NCI-H2107 treated with DMSO at 0.1 percent for 48 hours (cell line): ENCODE results near the gene ZFP92.
A peak's percentile ranks its signal among the peaks of the same experiment; 100 is the strongest.

Source experiments
- DNase-seq: peaks from one replicate; lab custom pipeline; 2025; ENCODE audit not compliant: unreplicated experiment; lab: John Stamatoyannopoulos, UW

ZFP92 gene

DNA sequence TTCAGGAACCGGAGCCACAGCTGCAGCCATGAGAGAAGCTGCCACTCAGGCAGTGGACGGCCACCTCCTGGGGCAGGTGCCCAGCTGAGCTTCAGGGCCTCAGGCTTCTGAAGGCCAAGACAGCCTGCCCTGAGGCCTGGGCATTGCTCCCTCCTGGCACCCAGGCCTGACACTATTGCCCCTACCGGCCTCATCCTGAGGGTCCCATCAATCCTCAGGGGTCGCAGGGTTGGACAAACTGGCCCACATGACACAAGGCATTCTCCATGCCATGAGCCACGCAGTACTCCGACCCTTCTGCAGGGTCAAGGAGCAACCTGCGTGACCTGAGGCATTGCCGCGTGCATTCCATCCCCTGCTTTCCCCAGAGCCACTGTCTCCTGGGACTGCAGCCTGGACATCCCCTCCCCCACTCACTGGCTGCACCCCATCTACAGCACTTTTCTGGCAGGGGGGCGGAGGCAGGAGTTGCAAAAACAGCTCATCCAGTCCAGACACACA, 3.0 kb upstream of the ZFP92 start:
- DNase-seq, result no peak

DNA sequence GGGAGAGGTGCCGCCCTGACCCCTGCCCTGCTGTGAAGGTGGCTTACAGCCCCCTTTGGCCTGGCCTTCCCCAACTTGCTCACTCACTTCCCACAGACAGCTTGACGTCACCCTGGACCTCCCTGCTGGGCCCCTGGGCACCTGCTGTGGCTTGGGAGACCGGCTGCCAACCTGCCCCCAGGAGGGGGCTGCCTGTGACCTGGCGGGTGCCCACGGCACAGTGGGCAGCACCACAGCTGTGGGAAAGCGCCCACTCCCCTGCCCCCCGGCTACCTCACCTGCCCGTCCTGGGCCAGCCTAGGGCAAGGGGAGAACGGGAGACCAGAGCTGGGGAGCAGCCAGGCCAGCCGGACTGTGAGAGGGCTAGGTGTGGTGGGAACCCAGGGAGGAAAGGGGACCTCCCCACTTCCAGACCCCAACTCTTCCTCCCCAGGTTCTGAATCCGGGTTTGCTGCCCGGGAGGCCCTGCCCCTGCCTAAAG, 2.4 kb upstream of the ZFP92 start:
- no peak for DNase-seq

DNA sequence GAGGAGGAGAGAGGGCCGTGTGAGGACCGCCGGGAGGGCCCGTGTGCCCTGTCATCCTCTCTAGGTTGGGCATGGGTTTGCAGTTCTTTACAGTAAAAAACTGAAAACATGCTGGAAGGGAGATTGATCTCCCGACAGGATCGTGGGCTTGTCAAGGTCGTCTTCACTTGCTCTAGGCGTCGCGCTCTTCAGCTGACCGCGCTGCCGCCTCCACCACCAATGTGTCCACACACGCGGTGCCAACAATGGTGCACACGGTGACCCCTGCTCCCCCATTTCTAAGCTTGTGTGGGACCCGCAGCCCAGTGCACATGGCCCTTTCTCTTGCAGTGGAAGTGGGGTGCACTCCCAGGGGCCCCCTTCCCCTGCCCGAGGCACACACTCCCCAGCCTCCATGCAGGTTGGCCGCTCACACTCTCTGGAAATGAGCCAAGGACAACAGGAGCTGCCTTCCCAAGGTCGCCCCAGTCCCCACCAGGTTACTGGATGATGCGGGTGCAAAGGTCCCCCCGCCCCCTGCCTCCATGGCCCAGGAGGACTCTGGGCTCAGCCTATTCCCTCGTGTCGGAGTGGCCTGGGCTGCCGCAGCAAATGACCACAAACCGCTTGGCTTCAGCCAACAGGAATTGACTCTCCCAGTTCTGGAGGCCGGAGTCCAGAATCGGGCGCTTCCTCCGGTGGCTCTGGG, 1.7 kb upstream of the ZFP92 start:
- DNase-seq, result no peak

DNA sequence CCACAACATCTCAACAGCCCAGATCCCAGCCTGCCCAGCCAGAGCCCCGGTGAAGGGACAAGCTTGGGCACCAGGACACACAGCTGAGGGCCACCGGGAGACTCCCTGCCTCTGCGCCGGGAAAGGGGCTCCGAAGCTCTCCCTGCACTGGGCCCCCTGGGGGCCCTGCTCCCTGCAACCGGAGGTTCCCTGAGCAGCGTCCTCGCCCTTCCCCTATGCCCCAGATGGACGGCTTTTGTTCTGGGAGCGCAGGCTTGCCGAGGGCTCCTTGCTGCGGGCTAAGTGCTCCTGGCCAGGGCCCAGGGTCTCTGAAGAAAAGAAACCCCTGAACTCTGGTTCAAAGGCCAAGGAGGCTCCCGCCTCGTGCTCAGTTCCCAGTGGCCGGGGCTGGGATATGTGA, 899 bp upstream of the ZFP92 start:
- DNase-seq, result no peak

DNA sequence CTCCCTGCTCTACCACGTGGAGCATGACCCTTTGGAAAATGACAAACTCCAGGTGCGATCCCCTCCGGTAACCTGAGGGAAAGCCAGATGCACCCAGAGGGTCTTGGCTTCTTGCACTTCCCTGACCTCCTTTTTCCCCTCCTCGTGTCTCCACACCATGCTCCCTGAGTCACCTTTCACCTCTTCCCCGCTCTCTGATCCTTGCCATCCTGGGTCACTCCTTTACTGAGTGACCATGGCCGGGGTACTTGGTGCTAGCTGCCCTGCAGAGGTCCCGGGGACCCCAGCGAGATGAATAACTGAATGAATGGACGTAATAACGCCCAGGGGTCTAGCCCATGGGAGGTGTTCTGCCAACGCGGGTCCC, 401 bp upstream of the ZFP92 start:
- DNase-seq, result no peak

DNA sequence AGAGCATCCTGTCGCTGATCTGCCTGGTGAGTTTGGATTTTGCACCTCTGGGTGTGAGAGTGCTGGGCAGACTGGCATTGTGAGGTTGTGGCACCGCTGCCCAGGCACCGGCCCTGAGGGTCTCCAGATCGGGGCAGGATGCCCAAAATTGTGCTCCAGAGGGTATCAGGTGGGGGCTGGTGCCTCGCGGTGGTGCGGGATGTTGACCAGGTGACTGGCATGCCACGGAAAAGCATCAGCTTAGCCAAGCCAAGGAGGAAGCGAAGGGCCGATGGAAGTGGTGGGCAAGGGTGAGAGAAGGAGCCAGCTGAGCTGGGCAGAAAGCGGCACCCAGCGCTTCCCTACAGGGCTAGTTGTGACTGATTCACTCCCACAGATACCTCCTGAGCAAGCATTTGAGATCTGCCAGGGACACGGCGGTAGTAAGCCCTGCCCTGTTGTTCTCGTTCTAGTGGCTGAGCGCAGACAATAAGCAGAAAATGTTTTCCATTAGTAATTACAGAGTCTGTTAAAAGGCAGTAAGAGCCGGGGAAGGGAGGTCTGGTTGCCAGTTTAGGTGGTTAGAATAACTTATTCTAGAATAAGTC, 809 bp downstream of the ZFP92 start:
- DNase-seq, result peak; percentile 88

DNA sequence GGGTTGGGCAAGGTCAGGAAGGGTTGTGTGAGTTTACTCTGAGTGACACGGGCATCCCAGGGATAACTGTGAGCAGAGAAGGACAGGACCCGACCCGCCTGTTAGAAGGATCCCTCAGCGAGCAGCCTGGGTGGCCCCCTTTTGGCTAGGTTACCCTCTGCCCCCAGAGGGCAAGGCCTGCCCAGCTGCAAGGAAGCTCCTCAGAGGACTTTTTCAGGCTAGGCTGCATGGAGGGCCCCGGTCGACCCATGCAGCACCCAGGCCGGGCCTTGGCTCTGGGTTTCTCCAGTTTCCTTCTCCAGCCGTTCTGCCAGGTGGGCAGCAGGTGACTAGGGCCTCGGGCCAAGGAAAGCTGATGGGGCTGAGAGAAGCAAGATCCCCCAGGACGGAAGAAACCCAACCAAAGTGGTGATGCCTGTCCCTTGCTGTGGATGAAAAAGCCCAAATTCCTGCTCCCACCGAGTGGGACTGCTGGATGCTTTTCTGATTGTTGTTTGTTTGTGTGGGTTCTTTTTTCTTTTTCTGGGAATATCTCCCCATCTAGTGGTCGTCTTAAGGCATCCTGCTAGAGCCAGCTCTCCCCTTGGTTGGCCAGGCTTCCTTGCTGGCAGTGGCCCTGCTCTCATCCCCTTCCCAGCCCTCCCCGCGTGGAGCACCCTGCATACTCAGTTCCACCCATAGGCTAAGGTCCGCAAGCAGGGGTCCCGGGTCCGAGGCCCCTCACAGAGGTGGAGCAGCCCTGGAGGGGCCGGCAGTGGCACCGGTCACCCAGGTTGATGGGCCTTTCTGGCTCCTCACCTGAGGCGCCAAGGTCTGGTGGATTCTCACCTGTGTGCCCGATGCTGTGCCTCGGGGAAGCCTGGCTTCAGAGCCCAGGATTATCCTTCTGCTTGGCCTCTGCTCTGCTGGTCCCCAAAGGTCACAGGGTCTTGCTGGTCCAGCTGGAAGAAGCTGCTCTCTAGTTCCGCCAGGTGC, 1.8 kb downstream of the ZFP92 start:
- DNase-seq, result peak; percentile 52

DNA sequence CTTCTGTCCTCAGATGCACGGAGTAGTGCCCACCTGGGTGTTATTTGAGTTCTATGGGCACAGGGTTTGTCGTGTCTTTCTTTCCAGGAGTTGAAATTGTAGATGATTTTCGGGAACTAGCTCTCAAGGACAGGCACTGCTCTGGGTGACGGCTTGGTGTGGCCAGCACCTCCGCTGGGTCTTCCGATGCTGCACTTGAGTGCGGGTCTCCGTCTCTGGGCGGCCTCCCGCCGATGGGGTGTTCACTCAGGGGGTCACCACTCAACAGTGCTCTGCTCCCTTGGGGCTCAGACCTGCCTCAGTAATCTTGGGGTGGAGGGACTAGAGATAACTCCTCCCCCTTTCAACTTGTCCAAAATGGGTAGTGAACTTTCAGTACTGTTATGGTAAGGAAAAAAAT, 2.5 kb downstream of the ZFP92 start:
- DNase-seq, result no peak

DNA sequence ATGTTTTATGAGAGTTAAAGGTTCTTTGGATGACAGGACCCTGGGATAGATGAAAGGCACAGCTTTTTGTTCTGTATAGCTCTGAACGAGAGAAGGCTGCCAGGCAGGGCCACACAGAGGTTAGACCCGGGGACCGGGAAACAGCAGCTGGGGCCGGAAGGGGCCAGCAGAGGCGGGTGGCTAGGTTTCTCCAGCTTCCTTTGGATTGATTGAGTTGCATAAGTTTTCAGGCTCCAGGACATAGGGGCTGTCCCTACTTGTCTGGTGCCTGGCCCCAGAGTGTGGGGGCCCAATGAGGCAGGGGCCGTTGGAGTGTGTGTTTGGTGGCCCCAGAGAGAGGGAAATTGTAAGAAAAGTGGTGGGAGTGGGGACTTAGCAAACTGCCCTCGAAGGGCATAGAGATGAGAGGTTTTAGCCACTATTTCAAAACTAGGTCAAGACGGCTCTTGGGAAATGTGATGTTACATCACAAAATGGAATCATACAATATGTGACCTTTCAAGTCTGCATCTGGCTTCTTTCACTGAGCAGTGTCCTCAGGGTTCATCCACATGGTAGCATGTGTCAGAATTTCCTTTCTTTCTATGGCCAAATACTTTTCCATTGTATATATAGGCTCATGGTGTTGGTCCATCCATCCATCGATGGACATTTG, 3.7 kb downstream of the ZFP92 start:
- no peak for DNase-seq

DNA sequence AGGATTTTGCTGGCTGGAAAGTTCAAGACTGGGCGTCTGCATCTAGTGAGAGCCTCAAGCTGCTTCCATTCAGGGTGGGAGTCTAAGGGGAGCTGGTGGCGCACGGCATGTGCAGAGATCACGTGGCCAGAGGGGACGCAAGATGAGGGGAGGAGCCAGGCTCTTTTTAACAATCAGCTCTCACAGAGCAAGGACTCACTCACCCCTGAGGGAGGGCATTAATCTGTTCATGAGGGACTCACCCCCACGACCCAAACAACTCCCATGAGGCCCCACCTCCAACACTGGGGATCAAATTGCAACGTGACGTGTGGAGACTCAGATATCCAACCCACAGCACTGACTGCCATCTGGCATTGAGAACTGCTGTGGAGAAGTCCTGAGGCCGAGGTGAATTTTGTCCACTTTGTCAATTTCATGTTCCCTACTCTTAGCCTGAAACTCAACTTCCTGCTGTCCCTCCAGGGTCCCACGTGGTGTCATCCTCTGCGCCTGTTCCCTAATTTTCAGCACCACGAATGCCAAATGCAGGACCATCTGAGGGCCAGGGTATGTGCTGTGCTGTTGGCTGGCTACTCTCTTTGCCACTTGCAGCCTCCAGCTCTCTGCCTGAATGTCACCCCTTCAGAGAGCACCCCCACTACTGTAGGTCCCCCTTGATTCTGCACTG, 5.6 kb downstream of the ZFP92 start:
- peak; percentile 40 for DNase-seq

DNA sequence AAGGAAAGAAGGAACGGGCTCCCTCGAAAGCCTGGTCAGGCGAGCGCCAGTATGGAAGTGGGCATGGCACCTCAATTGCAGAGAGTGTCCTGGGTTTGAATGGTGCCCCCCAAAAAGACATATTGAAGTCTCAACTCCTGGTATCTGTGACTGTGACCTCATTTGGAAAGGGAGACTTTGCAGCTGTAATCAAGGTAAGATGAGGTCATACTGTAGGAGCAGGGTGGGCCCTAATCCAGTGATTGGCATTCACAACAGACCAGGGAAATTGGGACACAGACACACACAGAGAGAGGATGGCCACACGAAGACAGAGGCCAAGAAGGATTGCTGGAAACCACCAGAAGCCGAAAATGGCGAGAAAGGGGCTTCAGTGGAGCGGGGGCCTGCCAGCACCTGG, 6.4 kb downstream of the ZFP92 start:
- DNase-seq, result no peak

DNA sequence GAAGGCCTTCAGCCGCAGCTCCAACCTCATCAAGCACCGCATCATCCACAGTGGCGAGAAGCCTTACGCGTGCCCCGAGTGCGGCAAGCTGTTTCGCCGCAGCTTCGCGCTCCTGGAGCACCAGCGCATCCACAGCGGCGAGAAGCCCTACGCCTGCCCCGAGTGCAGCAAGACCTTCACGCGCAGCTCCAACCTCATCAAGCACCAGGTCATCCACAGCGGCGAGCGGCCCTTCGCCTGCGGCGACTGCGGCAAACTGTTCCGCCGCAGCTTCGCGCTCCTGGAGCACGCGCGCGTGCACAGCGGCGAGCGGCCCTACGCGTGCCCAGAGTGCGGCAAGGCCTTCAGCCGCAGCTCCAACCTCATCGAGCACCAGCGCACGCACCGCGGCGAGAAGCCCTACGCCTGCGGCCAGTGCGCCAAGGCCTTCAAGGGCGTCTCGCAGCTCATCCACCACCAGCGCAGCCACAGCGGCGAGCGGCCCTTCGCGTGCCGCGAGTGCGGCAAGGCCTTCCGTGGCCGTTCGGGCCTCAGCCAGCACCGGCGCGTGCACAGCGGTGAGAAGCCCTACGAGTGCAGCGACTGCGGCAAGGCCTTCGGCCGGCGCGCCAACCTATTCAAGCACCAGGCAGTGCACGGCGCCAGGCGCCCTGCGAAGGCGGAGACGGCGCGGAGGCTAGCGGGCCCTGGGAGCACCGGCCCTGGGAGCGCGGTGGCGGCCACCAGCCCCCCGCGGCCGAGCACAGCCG, 9.8 kb downstream of the ZFP92 start:
- DNase-seq, result no peak

DNA sequence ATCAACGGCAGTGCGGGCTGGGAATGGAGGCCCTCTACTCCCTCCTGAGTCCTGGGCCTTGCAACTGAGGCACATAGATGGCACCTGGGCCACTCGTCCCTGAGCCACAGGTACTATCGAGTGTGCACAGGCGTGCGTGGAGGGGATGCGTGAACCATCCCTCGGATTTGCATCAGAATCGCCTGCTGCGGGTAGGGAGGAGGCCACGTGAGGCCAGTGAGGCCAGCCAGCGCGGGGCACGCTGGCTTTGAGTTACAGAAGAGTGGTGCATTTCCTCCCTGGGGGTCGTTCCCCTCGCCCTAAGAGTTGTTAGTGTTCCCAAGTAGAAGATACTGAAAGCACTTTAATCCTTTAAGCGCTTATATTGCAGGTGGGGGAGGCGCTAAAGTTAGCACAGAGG, 10.6 kb downstream of the ZFP92 start:
- no peak for DNase-seq

DNA sequence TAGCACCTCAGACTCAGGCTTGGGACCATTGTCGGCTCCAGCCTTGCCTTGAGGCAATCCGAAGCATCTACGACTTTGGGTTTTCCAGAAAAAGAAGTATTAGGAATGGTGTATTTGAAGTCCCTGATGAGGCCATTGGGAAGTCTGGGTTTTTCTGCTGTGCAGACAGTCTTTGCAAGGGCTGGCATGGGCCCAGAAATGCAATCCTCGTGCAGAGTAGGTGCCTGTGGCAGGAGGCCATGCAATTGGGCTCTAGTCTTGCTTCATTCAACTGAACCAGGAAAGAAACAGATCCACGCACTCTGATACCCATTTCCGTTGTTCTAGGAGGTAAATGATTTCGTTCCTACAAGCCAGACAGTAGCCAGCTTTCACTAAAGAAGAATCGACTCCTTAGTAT, 12.4 kb downstream of the ZFP92 start:
- DNase-seq, result no peak

DNA sequence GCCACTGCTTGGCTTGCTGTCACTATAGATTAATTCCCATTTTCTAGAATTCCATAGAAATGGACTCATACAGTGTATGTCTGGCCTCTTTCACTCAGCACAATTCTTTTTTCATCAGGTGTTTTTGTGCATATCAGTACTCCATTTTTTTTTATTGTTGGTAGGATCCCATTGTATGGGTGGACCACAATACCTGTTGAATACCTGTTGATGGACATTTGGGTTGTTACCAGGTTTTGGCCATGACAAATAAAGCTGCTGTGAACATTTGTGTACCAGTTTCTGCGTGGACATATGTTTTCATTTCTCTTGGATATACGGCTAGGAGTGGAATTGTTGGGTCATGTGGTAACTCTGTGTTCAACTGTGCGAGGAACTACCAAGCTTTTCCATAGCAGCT, 14.9 kb downstream of the ZFP92 start:
- DNase-seq, result no peak

DNA sequence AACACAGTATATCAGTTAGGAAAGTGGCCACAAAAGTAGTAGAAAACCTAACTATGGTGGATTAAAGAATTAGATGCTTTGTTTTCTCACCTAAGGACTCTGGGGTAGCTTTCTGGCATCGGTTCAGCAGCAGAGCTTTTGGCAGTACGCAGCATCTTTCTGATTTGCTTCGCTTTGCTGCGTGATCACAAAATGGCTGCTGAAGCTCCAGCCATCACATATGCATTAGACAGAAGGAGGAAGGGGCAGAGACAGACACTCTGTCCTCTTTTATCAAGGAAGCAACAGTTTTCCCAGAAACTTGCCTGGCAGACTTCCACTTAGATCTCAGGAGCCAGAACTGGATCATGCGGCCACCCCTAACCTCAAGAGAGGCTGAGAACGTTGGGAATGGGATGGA, 19.5 kb downstream of the ZFP92 start:
- DNase-seq, result no peak

DNA sequence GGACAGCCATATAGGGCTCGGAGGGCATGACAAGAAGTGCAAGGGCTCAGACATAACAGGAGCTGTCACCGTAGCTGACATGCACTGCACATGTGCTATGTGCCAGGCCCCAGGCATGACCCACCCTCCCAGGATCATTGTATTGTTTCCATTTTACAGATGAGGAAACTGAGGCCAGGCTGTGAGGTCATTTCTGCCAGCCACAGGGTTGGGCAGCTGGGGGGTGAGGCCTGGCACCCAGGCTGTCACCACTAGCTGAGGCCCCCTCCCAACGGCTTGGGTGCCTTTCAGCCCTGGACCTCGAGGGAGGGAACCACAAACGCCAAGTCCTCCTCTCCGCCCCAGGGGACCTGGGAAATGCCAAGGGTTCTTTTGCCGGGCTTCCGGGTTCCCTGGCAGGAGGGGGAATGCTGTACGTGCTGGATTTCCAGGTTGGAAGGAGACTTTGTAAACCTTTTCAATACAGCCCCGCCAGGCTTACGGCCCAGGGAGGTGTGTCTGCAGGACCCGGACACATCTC, 21.9 kb downstream of the ZFP92 start:
- DNase-seq, result no peak

DNA sequence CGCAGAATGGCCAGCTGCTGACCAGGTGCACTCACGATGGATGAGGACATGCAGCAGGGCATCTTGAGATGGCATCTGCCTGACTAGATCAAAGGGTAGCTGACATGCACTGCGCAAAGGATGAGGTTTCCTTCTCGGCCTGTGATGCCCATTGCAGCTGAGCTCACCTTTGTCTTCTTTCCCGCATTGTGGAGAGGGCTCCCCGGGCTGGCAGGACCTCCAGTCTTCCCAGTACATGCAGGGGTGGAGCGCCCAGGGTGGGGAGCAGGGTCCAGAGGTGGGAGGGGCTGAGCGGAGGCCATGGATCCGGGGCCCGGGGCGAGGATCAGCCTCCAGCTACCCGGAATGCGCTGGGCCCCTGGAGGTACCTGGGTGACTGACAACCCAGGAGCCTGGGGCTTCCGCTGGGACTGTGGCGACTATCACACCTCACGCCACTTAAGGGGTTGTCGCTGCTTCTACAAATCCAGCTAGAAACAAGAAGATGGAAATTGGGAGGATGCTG, 22.6 kb downstream of the ZFP92 start:
- DNase-seq, result no peak

DNA sequence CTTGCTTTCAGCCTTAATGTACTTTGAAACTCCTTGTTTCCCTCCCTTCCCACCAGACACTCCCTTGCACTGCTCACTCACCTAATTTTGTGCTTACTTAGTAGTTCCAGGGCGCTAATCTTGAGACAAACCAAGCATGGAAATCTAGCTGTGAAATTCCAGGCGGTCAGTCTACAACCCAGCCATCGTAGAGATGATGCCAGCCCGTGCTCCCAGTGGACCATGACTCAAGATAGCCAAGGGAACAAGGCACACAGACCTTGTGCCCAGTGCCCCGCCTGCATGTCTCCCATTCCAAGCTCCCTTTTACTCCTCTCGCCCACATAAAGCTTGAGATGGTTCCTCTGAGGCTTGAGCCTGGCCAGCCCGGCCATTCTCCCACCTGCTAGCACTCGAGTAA, 23.5 kb downstream of the ZFP92 start:
- no peak for DNase-seq

DNA sequence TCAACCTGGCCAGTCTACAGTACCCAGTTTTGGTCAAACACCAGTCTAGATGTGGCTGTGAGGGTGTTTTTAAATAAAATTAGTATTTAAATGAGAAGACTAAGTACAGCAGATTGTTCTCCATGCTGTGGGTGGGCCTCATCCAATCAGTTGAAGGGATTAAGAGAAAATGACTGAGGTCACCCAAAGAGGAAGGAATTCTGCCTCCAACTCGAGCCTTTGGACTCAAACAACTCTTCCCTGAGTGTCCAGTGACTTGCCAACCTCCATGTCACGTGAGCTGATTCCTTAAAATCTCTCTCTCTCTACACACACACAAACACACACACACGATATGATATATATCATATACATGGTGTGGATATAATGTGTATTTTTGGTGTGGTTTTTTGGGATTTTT, 24.6 kb downstream of the ZFP92 start:
- no peak for DNase-seq
